Aorta (tissue), 5 donors: ENCODE measurements around the gene SYNCRIP. TPM values are rescaled to one million over a fixed set of nuclear protein-coding genes. Genes with fewer than 3 reads are reported as not detected.

Source experiments
- ATAC-seq: fragments of 200-7000 bp; cut with Tn5 transposase; one replicate; pipeline ENCODE4 v1.9.1; 2022; ENCODE audit warnings: moderate library complexity; ENCODE audit not compliant: low FRiP score
- DNase-seq, 2 donors: peaks; one replicate each; pipeline ENCODE4 v3.0.0-alpha.2; 2020
- H3K27ac ChIP-seq, 2 donors: one replicate each; pipeline ENCODE4 v1.5.1; 2013; ENCODE audit warnings: low read length in 2 of 2, mild to moderate bottlenecking in 2 of 2, moderate library complexity in 2 of 2, control low read depth in 1 of 2, inconsistent platforms in 1 of 2, low read depth in 1 of 2
- H3K27me3 ChIP-seq, 2 donors: one replicate each; pipeline ENCODE4 v1.6.1; 2013; ENCODE audit warnings: control low read depth in 1 of 2, low read length in 1 of 2, mild to moderate bottlenecking in 1 of 2, moderate library complexity in 1 of 2; ENCODE audit not compliant: insufficient read depth in 2 of 2, control insufficient read depth in 1 of 2
- H3K36me3 ChIP-seq, 2 donors: one replicate each; pipeline ENCODE4 v1.6.1; 2013; ENCODE audit warnings: control low read depth in 1 of 2, low read length in 1 of 2, mild to moderate bottlenecking in 1 of 2; ENCODE audit not compliant: insufficient read depth in 2 of 2, control insufficient read depth in 1 of 2
- H3K4me1 ChIP-seq, 2 donors: one replicate each; pipeline ENCODE4 v1.6.1; 2013; ENCODE audit warnings: low read length in 2 of 2, control low read depth in 1 of 2, mild to moderate bottlenecking in 1 of 2, moderate library complexity in 1 of 2; ENCODE audit not compliant: insufficient read depth in 2 of 2, control insufficient read depth in 1 of 2
- H3K4me3 ChIP-seq, 2 donors: one replicate each; pipeline ENCODE4 v1.5.1; 2013; ENCODE audit warnings: low read length in 2 of 2, control low read depth in 1 of 2, mild to moderate bottlenecking in 1 of 2
- H3K9me3 ChIP-seq: one replicate; pipeline ENCODE4 v1.6.1; 2013; ENCODE audit warnings: mild to moderate bottlenecking, low read length; ENCODE audit not compliant: control insufficient read depth
- WGBS, 2 donors: extraction: QIAGEN DNeasy Blood & Tissue Kit; methylation state at CpG; one replicate each; pipeline ENCODE4 v1.1.7; 2013; 5-methylcytosine and 5-hydroxymethylcytosine counted together
- intact Hi-C, 2 donors: fragments of 100-400 bp; cut with DNase I; formaldehyde crosslinking; loops; one replicate each; pipeline versions ENCODE4 v1.14.2 to v1.15.0; 2022
- polyA plus RNA-seq, 2 donors: library from polyadenylated mRNA; stranded (reverse); fragments of 200-250 nt; gene quantifications; one replicate each; pipeline ENCODE4 v1.2.3, GENCODE V29; 2013
- total RNA-seq, 2 donors: library from RNA; stranded (reverse); fragmentation: NEBNext Ultra II Directional; extraction: Animal tissue kit (Norgen Biotek cat#: 25700); gene quantifications; one replicate each; pipeline ENCODE4 v1.2.1, GENCODE V29; 2021
- donor health status: healthy with polysubstance abuse.
- donor health status: Bipolar disorder and iron deficiency.
- donor health status: DM: no; HTN: no; CAD: no.
- donor health status: DM: no; HTN: no; CAD: no.
- donor health status: DM: yes; HTN: yes; CAD: no.

Gene SYNCRIP
- total and polyA plus RNA-seq, 4 donors = 35.2 to 119 (median 75.2) TPM

GRCh38 chr6:85679445-85680123 lies 36.9 kb upstream of the SYNCRIP start:
- WGBS, 2 donors = 19 to 20% methylated on average over 14 of the region's 14 CpGs
- intact Hi-C loops = loop anchor here (5.0 kb wide), 3 partner anchors 87 to 1452 kb away; partner anchors contain the start of genes CEP162 (in 1 of the 2) and SNX14 (in 1 of the 2)
- Histone ChIP-seq H3K27me3 (peaks cover 0 to 2% of the 10 kb centered on the region in 2 donors), H3K9me3 (no peaks in the 10 kb centered on the region), H3K4me1 (peaks cover 4 to 7% of the 10 kb centered on the region in 2 donors), H3K36me3 (no peaks in the 10 kb centered on the region), H3K27ac (no peak overlapping the region), H3K4me3 (peak overlapping the region in 1 of 2 donors; percentile 51)
- DNase-seq (no peak), ATAC-seq (no peak)

GRCh38 chr6:85678602-85679444 lies 36.1 kb upstream of the SYNCRIP start:
- ATAC-seq = peak; percentile 99
- peaks cover 6 to 9% of the 10 kb centered on the region in 2 donors for H3K4me1 ChIP-seq
- peaks cover 0 to 2% of the 10 kb centered on the region in 2 donors for H3K27me3 ChIP-seq
- WGBS, 2 donors = 0% methylated on average over 82 of the region's 82 CpGs
- peak overlapping the region; percentile 88 to 97 for H3K4me3 ChIP-seq
- DNase-seq = peak; percentile 98 to 99
- H3K36me3 ChIP-seq = no peaks in the 10 kb centered on the region
- H3K27ac ChIP-seq = peak overlapping the region; percentile 53 to 85
- no peaks in the 10 kb centered on the region for H3K9me3 ChIP-seq
- intact Hi-C loops = loop anchor here (1.0 to 5.0 kb wide), 4 partner anchors 36 to 1452 kb away; partner anchors contain the start of genes CEP162 (in 1 of the 2) and SNX14 (in 1 of the 2)

GRCh38 chr6:85678026-85678601 lies 35.4 kb upstream of the SYNCRIP start:
- intact Hi-C loops = loop anchor here (1.0 to 5.0 kb wide), 4 partner anchors 35 to 1451 kb away; partner anchors contain the start of genes CEP162 (in 1 of the 2) and SNX14 (in 1 of the 2)
- WGBS, 2 donors = 0% methylated on average over 34 of the region's 34 CpGs
- peak; percentile 1 for ATAC-seq
- H3K9me3 ChIP-seq = no peaks in the 10 kb centered on the region
- DNase-seq = no peak
- peak overlapping the region; percentile 88 to 97 for H3K4me3 ChIP-seq
- H3K27ac ChIP-seq = peak overlapping the region; percentile 53 to 85
- no peaks in the 10 kb centered on the region for H3K36me3 ChIP-seq
- H3K27me3 ChIP-seq = peaks cover 0 to 2% of the 10 kb centered on the region in 2 donors
- peaks cover 9 to 11% of the 10 kb centered on the region in 2 donors for H3K4me1 ChIP-seq

- DNase-seq (no peak), ATAC-seq (no peak)
- Histone ChIP-seq H3K9me3 (no peaks in the 10 kb centered on the region), H3K4me3 (peak overlapping the region; percentile 88 to 97), H3K4me1 (peaks cover 9 to 11% of the 10 kb centered on the region in 2 donors), H3K36me3 (no peaks in the 10 kb centered on the region), H3K27ac (no peak overlapping the region), H3K27me3 (peaks cover 0 to 2% of the 10 kb centered on the region in 2 donors)
- 0% methylated on average over 12 of the region's 12 CpGs for WGBS, 2 donors
- intact Hi-C loops = loop anchor here (5.0 kb wide), 3 partner anchors 85 to 1450 kb away; partner anchors contain the start of genes CEP162 (in 1 of the 2) and SNX14 (in 1 of the 2)
Measured at GRCh38 chr6:85677234-85677956, 34.7 kb upstream of the SYNCRIP start.

- peaks cover 0 to 2% of the 10 kb centered on the region in 2 donors for H3K27me3 ChIP-seq
- H3K4me1 ChIP-seq = peaks cover 9 to 11% of the 10 kb centered on the region in 2 donors
- intact Hi-C loops = loop anchor here (5.0 kb wide), 3 partner anchors 84 to 1449 kb away; partner anchors contain the start of genes CEP162 (in 1 of the 2) and SNX14 (in 1 of the 2)
- ATAC-seq = no peak
- 2% methylated on average over 6 of the region's 6 CpGs for WGBS, 2 donors
- H3K4me3 ChIP-seq = peak overlapping the region; percentile 88 to 97
- H3K27ac ChIP-seq = no peak overlapping the region
- no peaks in the 10 kb centered on the region for H3K9me3 ChIP-seq
- H3K36me3 ChIP-seq = peaks cover 0 to 2% of the 10 kb centered on the region in 2 donors
- no peak for DNase-seq
Measured at GRCh38 chr6:85676086-85676729, 33.5 kb upstream of the SYNCRIP start.

GRCh38 chr6:85675030-85675819 lies 32.5 kb upstream of the SYNCRIP start:
- ATAC-seq (no peak), DNase-seq (no peak)
- WGBS, 2 donors = 63 to 71% methylated on average over 4 of the region's 4 CpGs
- Histone ChIP-seq H3K27ac (peak overlapping the region in 1 of 2 donors; percentile 40), H3K9me3 (no peaks in the 10 kb centered on the region), H3K4me1 (peaks cover 9 to 16% of the 10 kb centered on the region in 2 donors), H3K36me3 (peaks cover 0 to 2% of the 10 kb centered on the region in 2 donors), H3K27me3 (peaks cover 0 to 2% of the 10 kb centered on the region in 2 donors), H3K4me3 (peak overlapping the region in 1 of 2 donors; percentile 97)
- intact Hi-C loops = loop anchor here (2.0 to 5.0 kb wide), 4 partner anchors 30 to 1448 kb away; partner anchors contain the start of genes CEP162 (in 1 of the 2) and SNX14 (in 1 of the 2)

GRCh38 chr6:85674604-85675003 lies 31.9 kb upstream of the SYNCRIP start:
- Histone ChIP-seq H3K9me3 (no peaks in the 10 kb centered on the region), H3K36me3 (peaks cover 0 to 2% of the 10 kb centered on the region in 2 donors), H3K27ac (no peak overlapping the region), H3K4me3 (no peak overlapping the region), H3K4me1 (peaks cover 8 to 16% of the 10 kb centered on the region in 2 donors), H3K27me3 (peaks cover 0 to 2% of the 10 kb centered on the region in 2 donors)
- DNase-seq = no peak
- ATAC-seq = no peak
- intact Hi-C loops = loop anchor here (2.0 to 5.0 kb wide), 4 partner anchors 30 to 1447 kb away; partner anchors contain the start of genes CEP162 (in 1 of the 2) and SNX14 (in 1 of the 2)
